Hepatocyte (in vitro differentiated cells): Measurements from ENCODE around the gene RNF227.

ENCODE experiments used
- EZH2 ChIP-seq: fragments of 200-600 bp; sonication (generic); IDR thresholded peaks from 2 replicates; pipeline ENCODE4 v1.6.1; 2016; ENCODE audit warnings: antibody characterized with exemption, mild to moderate bottlenecking, borderline replicate concordance
- EZH2phosphoT487 ChIP-seq: fragments of 200-600 bp; sonication (generic); IDR thresholded peaks from one replicate; pipeline ENCODE4 v1.6.1; 2018; ENCODE audit warnings: antibody characterized with exemption, mild to moderate bottlenecking, low read depth, moderate library complexity; ENCODE audit not compliant: unreplicated experiment, severe bottlenecking
- TF ChIP-seq, protein P1 (sequence below): fragments of 200-600 bp; sonication (generic); IDR thresholded peaks from 2 replicates; pipeline ENCODE4 v1.5.1; 2016; ENCODE audit warnings: antibody characterized with exemption, mild to moderate bottlenecking; ENCODE audit not compliant: poor library complexity

DNA sequence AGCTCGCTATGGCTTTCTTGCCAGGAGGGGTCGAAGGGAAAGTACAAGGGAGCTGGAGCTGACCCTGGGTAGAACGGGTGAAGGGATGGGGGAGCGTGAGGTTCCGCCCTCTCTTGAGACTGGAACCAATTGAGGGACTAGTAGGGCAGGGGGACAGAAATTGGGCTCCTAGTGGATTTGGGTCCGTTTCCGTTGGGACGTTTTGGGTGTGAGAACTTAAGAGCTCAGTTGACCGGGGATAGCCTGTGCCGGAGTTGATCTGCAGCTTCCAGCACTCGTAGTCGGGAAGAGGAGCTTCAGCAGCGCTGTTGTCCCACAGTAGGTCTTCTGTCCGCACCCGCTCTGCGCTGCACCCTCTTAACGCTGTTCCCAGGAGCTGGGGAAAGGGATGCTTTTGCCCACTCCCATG lies 16.4 kb upstream of the RNF227 start:
- TF ChIP-seq, protein P1, sequence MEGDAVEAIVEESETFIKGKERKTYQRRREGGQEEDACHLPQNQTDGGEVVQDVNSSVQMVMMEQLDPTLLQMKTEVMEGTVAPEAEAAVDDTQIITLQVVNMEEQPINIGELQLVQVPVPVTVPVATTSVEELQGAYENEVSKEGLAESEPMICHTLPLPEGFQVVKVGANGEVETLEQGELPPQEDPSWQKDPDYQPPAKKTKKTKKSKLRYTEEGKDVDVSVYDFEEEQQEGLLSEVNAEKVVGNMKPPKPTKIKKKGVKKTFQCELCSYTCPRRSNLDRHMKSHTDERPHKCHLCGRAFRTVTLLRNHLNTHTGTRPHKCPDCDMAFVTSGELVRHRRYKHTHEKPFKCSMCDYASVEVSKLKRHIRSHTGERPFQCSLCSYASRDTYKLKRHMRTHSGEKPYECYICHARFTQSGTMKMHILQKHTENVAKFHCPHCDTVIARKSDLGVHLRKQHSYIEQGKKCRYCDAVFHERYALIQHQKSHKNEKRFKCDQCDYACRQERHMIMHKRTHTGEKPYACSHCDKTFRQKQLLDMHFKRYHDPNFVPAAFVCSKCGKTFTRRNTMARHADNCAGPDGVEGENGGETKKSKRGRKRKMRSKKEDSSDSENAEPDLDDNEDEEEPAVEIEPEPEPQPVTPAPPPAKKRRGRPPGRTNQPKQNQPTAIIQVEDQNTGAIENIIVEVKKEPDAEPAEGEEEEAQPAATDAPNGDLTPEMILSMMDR = no peak
- TF ChIP-seq EZH2phosphoT487 = no peak
- no peak for TF ChIP-seq EZH2
